HCT116 (cell line): ENCODE measurements around the gene CSNK2A1. TPM values are rescaled to one million over a fixed set of nuclear protein-coding genes. Genes with fewer than 3 reads are reported as not detected.
A peak's percentile ranks its signal among the peaks of the same experiment; 100 is the strongest.

Experiments used
- ATAC-seq: fragments of 200-7000 bp; cut with Tn5 transposase; 2 replicates; pipeline ENCODE4 v1.9.1; 2020; ENCODE audit warnings: mild to moderate bottlenecking, moderate library complexity
- BruUV-seq: library from RNA; stranded (reverse); fragments of 400-500 nt; replicated peaks from 2 replicates; lab custom pipeline; 2021; lab: Mats Ljungman, UMichigan
- CTCF ChIA-PET: fragments of 300-600 bp; sonication (Branson Sonifier 250); formaldehyde crosslinking; loops from one replicate; lab custom pipeline; 2021; ENCODE audit warnings: antibody characterized with exemption; lab: Charles Lee
- POLR2A ChIA-PET: fragments of 300-600, 350-600 bp; sonication (Branson Sonifier 250); formaldehyde crosslinking; loops from one replicate; lab custom pipeline; 2021; ENCODE audit warnings: antibody characterized with exemption; lab: Charles Lee
- RAD21 ChIA-PET, 2 experiments: fragments of 300-600 bp; sonication (Branson Sonifier 250); formaldehyde crosslinking; loops; one replicate each; lab custom pipeline; 2023; ENCODE audit warnings: low total read pairs in 2 of 2; ENCODE audit not compliant: uncharacterized antibody in 2 of 2, unreplicated experiment in 2 of 2, low non-redundant PET in 1 of 2; lab: Charles Lee
- DNase-seq: peaks from one replicate; pipeline ENCODE4 v3.0.0-alpha.2; 2010; ENCODE audit warnings: low read depth, low spot score
- H2AFZ ChIP-seq: fragments of 200-600 bp; shearing (Covaris generic), sonication (generic); 2 replicates; pipeline ENCODE4 v1.6.1; 2017; ENCODE audit warnings: low read depth, mixed run types, mixed read lengths, antibody characterized with exemption, low read length; ENCODE audit not compliant: poor library complexity, severe bottlenecking
- H3K27ac ChIP-seq: 2 replicates; pipeline ENCODE4 v1.5.1; 2012; ENCODE audit warnings: low read depth, low read length
- H3K27me3 ChIP-seq: fragments of 200-600 bp; sonication (generic); 2 replicates; pipeline ENCODE4 v1.6.1; 2016; ENCODE audit warnings: mixed run types, low read length, mixed read lengths; ENCODE audit not compliant: insufficient read depth
- H3K36me3 ChIP-seq, 2 experiments: fragments of 200-500 bp in 1 of 2; fragments of 200-600 bp in 1 of 2; sonication (Bioruptor generic) in 1 of 2; sonication (generic) in 1 of 2; 2 replicates each; pipeline versions ENCODE4 v1.5.1 to v1.6.1; 2014 to 2016; ENCODE audit warnings: low read length in 2 of 2, inconsistent platforms in 1 of 2, mixed read lengths in 1 of 2, mixed run types in 1 of 2; ENCODE audit not compliant: insufficient read depth in 2 of 2, control insufficient read depth in 1 of 2
- H3K4me1 ChIP-seq, 2 experiments: fragments of 200-600 bp in 1 of 2; sonication (generic) in 1 of 2; 2 replicates each; pipeline versions ENCODE4 v1.5.1 to v1.6.1; 2012 to 2017; ENCODE audit warnings: low read length in 2 of 2, inconsistent platforms in 1 of 2, mild to moderate bottlenecking in 1 of 2, mixed read lengths in 1 of 2, mixed run types in 1 of 2, moderate library complexity in 1 of 2; ENCODE audit not compliant: insufficient read depth in 2 of 2, control insufficient read depth in 1 of 2
- H3K4me2 ChIP-seq: fragments of 200-600 bp; sonication (generic); 2 replicates; pipeline ENCODE4 v1.6.1; 2017; ENCODE audit warnings: mixed run types, low read length, mixed read lengths
- H3K4me3 ChIP-seq, 2 experiments: fragments of 200-600 bp in 1 of 2; sonication (generic) in 1 of 2; replicated peaks in 1 of 2; 2 replicates each; pipeline ENCODE4 v1.5.1; 2011 to 2016; ENCODE audit warnings: low read length in 2 of 2, control low read depth in 1 of 2, low read depth in 1 of 2, mild to moderate bottlenecking in 1 of 2, mixed read lengths in 1 of 2, mixed run types in 1 of 2
- H3K79me2 ChIP-seq: fragments of 200-600 bp; sonication (generic); 2 replicates; pipeline ENCODE4 v1.6.1; 2017; ENCODE audit warnings: mild to moderate bottlenecking, mixed run types, low read length, moderate library complexity, mixed read lengths; ENCODE audit not compliant: insufficient read depth
- H3K9ac ChIP-seq: fragments of 200-600 bp; sonication (generic); 2 replicates; pipeline ENCODE4 v1.6.1; 2016; ENCODE audit warnings: low read length, mixed read lengths
- H3K9me2 ChIP-seq: fragments of 200-600 bp; sonication (generic), shearing (Covaris generic); 2 replicates; pipeline ENCODE4 v1.6.1; 2017; ENCODE audit warnings: mixed run types, mild to moderate bottlenecking, moderate library complexity; ENCODE audit not compliant: insufficient read depth
- H3K9me3 ChIP-seq, 2 experiments: fragments of 200-500 bp in 1 of 2; fragments of 200-600 bp in 1 of 2; sonication (Bioruptor generic) in 1 of 2; sonication (generic) in 1 of 2; 2 replicates each; pipeline ENCODE4 v1.6.1; 2014 to 2017; ENCODE audit warnings: low read length in 2 of 2, mixed read lengths in 2 of 2, inconsistent platforms in 1 of 2, low read depth in 1 of 2, mild to moderate bottlenecking in 1 of 2, mixed run types in 1 of 2, moderate library complexity in 1 of 2; ENCODE audit not compliant: control insufficient read depth in 1 of 2, insufficient read depth in 1 of 2
- H4K20me1 ChIP-seq: fragments of 200-600 bp; sonication (generic), shearing (Covaris generic); 2 replicates; pipeline ENCODE4 v1.6.1; 2017; ENCODE audit warnings: mixed run types, mild to moderate bottlenecking, moderate library complexity; ENCODE audit not compliant: insufficient read depth
- CBX3 ChIP-seq: IDR thresholded peaks from 2 replicates; pipeline ENCODE4 v1.6.1; 2012; ENCODE audit warnings: low read depth
- CEBPB ChIP-seq: IDR thresholded peaks from 2 replicates; pipeline ENCODE4 v1.6.1; 2012; ENCODE audit warnings: low read depth
- ELF1 ChIP-seq: IDR thresholded peaks from 2 replicates; pipeline ENCODE4 v1.6.1; 2012; ENCODE audit warnings: low read depth, borderline replicate concordance
- POLR2AphosphoS5 ChIP-seq: IDR thresholded peaks from 2 replicates; pipeline ENCODE4 v1.6.1; 2011; ENCODE audit warnings: mild to moderate bottlenecking, low read depth, low read length, moderate library complexity
- RAD21 ChIP-seq: IDR thresholded peaks from 2 replicates; pipeline ENCODE4 v1.6.1; 2012; ENCODE audit warnings: low read depth, mild to moderate bottlenecking
- SRF ChIP-seq: IDR thresholded peaks from 2 replicates; pipeline ENCODE4 v1.6.1; 2012; ENCODE audit warnings: low read depth
- TCF7L2 ChIP-seq: IDR thresholded peaks from 2 replicates; pipeline ENCODE4 v1.7.0; 2011; ENCODE audit warnings: borderline replicate concordance, inconsistent platforms; ENCODE audit not compliant: insufficient read depth, insufficient read length; ENCODE audit errors: extremely low read depth
- ZNF274 ChIP-seq: fragments of 200-500 bp; sonication (Bioruptor generic); IDR thresholded peaks from 2 replicates; pipeline ENCODE4 v1.6.1; 2014; ENCODE audit warnings: mild to moderate bottlenecking, low read depth, low read length, inconsistent platforms
- intact Hi-C: fragments of 100-400 bp; cut with micrococcal nuclease; formaldehyde crosslinking; loops from 2 replicates; pipeline ENCODE4 v1.10.0; 2022
- total RNA-seq: library from RNA; stranded (reverse); gene quantifications from one replicate; pipeline ENCODE4 v1.2.1, GENCODE V29; 2021; ENCODE audit not compliant: unreplicated experiment
- TF ChIP-seq, protein P1 (sequence below): IDR thresholded peaks from 2 replicates; pipeline ENCODE4 v1.6.1; 2011; ENCODE audit warnings: mild to moderate bottlenecking, low read length, moderate library complexity; ENCODE audit not compliant: insufficient replicate concordance; ENCODE audit errors: extremely low read depth
- TF ChIP-seq, protein P2 (sequence below): IDR thresholded peaks from 2 replicates; pipeline ENCODE4 v1.6.1; 2012
- TF ChIP-seq, protein P3 (sequence below), 3 experiments: fragments of 200-600 bp in 1 of 3; sonication (generic) in 1 of 3; IDR thresholded peaks in 2 of 3; conservative IDR thresholded peaks in 1 of 3; 2 replicates each; pipeline ENCODE4 v1.5.1; 2012 to 2017; ENCODE audit warnings: low read depth in 2 of 3, low read length in 2 of 3, antibody characterized with exemption in 1 of 3, borderline replicate concordance in 1 of 3, control low read depth in 1 of 3, mild to moderate bottlenecking in 1 of 3, mixed read lengths in 1 of 3, mixed run types in 1 of 3, moderate library complexity in 1 of 3; ENCODE audit not compliant: insufficient read depth in 1 of 3
- TF ChIP-seq, protein P4 (sequence below): IDR thresholded peaks from 2 replicates; pipeline ENCODE4 v1.6.1; 2012; ENCODE audit warnings: low read depth

CSNK2A1 gene
- total RNA-seq, 1 experiment from 2014 or later, result 284 TPM

DNA sequence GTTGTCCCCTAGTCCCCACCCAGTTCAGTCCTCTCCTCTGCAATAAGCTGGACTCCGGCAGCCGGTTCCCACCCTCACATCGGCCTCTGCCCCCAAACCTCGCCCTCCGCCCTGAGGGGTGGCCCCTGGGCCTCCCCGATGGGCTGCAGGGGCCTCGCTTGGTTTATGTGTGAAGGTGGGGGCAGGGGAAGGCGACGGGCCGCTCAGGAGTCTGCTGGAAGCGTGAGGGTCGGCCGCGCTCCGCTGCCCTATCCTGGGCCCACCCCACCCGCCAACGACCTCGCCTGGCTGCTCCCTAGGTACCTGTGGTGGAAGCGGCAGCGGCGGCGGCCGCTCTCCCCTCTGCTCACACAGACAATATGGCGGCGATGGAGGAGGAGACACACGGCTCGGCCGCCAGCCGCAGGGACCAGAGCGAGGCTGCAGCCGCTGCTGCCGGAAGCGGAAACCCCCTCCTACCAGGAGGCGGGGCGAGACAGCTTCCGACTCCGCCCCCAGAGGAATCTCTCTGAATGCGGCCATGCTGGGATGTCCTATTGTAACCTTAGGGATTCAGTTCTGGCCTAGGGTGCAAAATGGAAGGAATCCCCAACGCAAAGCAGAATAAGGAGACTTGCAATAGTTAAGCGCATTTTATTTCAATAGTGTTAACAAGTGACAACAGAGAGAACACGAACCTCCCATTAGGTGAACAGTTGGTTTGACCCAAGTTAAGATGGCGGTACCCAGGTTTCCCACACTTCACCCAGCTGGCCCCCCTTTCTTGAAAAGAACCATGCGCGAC, at the start of gene CSNK2A1 (continued):
- peak; percentile 57 for TF ChIP-seq ELF1

DNA sequence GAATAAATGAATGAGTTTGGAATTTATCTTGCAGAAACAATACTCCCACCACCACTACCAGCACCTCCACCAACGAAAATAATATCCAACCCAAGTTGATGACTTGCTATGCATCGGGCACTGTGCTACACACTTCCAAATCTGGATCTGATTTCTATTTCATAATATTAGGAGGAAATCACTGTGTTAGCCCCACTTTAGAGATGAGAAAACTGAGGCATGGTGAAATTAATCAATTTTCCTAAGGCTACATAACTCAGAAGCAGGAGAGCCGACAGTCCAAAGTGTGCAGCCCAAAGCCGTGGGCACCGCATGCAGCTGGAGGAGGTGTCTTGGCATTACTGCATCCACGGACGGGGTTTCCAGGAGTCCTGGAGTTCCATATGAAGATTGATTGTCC, 48.9 kb upstream of the CSNK2A1 start:
- ATAC-seq, result no peak
- no peak overlapping the region for H3K9ac ChIP-seq
- intact Hi-C loops, result no loop called here
- DNase-seq, result no peak
- no peaks in the 10 kb centered on the region for H3K9me3 ChIP-seq
- no peak overlapping the region for H3K4me3 ChIP-seq
- H3K4me1 ChIP-seq, result peaks cover 0 to 5% of the 10 kb centered on the region in 2 experiments; a peak in 3 of 4 replicates
- H2AFZ ChIP-seq, result no peak overlapping the region
- H3K9me2 ChIP-seq, result no peaks in the 10 kb centered on the region
- ChIA-PET RAD21 (no interaction called here), POLR2A (no interaction called here), CTCF (no interaction called here)
- no peak overlapping the region for H3K27ac ChIP-seq
- BruUV-seq, result no TSS peak
- peaks cover 3% of the 10 kb centered on the region; the same call in 1 of the 2 replicates for H3K27me3 ChIP-seq
- no peaks in the 10 kb centered on the region for H4K20me1 ChIP-seq
- H3K4me2 ChIP-seq, result no peak overlapping the region
- TF ChIP-seq RAD21 (no peak), SRF (no peak), TCF7L2 (no peak), POLR2AphosphoS5 (no peak), ZNF274 (no peak), CBX3 (no peak), CEBPB (no peak)
- TF ChIP-seq, protein P1, sequence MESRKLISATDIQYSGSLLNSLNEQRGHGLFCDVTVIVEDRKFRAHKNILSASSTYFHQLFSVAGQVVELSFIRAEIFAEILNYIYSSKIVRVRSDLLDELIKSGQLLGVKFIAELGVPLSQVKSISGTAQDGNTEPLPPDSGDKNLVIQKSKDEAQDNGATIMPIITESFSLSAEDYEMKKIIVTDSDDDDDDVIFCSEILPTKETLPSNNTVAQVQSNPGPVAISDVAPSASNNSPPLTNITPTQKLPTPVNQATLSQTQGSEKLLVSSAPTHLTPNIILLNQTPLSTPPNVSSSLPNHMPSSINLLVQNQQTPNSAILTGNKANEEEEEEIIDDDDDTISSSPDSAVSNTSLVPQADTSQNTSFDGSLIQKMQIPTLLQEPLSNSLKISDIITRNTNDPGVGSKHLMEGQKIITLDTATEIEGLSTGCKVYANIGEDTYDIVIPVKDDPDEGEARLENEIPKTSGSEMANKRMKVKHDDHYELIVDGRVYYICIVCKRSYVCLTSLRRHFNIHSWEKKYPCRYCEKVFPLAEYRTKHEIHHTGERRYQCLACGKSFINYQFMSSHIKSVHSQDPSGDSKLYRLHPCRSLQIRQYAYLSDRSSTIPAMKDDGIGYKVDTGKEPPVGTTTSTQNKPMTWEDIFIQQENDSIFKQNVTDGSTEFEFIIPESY, result no peak
- TF ChIP-seq, protein P2, sequence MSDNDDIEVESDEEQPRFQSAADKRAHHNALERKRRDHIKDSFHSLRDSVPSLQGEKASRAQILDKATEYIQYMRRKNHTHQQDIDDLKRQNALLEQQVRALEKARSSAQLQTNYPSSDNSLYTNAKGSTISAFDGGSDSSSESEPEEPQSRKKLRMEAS, result no peak
- TF ChIP-seq, protein P3, sequence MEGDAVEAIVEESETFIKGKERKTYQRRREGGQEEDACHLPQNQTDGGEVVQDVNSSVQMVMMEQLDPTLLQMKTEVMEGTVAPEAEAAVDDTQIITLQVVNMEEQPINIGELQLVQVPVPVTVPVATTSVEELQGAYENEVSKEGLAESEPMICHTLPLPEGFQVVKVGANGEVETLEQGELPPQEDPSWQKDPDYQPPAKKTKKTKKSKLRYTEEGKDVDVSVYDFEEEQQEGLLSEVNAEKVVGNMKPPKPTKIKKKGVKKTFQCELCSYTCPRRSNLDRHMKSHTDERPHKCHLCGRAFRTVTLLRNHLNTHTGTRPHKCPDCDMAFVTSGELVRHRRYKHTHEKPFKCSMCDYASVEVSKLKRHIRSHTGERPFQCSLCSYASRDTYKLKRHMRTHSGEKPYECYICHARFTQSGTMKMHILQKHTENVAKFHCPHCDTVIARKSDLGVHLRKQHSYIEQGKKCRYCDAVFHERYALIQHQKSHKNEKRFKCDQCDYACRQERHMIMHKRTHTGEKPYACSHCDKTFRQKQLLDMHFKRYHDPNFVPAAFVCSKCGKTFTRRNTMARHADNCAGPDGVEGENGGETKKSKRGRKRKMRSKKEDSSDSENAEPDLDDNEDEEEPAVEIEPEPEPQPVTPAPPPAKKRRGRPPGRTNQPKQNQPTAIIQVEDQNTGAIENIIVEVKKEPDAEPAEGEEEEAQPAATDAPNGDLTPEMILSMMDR (IDR thresholded peaks at IDR 0.05 in 2 of 3, conservative IDR thresholded peaks at IDR 0.05 in 1 of 3; ENCODE audit: borderline replicate concordance in 1 of 3, insufficient read depth in 1 of 3, low read depth in 2 of 3, low read length in 2 of 3), result no peak
- TF ChIP-seq, protein P4, sequence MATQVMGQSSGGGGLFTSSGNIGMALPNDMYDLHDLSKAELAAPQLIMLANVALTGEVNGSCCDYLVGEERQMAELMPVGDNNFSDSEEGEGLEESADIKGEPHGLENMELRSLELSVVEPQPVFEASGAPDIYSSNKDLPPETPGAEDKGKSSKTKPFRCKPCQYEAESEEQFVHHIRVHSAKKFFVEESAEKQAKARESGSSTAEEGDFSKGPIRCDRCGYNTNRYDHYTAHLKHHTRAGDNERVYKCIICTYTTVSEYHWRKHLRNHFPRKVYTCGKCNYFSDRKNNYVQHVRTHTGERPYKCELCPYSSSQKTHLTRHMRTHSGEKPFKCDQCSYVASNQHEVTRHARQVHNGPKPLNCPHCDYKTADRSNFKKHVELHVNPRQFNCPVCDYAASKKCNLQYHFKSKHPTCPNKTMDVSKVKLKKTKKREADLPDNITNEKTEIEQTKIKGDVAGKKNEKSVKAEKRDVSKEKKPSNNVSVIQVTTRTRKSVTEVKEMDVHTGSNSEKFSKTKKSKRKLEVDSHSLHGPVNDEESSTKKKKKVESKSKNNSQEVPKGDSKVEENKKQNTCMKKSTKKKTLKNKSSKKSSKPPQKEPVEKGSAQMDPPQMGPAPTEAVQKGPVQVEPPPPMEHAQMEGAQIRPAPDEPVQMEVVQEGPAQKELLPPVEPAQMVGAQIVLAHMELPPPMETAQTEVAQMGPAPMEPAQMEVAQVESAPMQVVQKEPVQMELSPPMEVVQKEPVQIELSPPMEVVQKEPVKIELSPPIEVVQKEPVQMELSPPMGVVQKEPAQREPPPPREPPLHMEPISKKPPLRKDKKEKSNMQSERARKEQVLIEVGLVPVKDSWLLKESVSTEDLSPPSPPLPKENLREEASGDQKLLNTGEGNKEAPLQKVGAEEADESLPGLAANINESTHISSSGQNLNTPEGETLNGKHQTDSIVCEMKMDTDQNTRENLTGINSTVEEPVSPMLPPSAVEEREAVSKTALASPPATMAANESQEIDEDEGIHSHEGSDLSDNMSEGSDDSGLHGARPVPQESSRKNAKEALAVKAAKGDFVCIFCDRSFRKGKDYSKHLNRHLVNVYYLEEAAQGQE, result no peak
- H3K36me3 ChIP-seq, result no peaks in the 10 kb centered on the region
- H3K79me2 ChIP-seq, result no peaks in the 10 kb centered on the region
